H9 (cell line): Measurements from ENCODE around the gene HOXD13. TPM values are rescaled to one million over a fixed set of nuclear protein-coding genes. Genes with fewer than 3 reads are reported as not detected.

Source experiments
- DNase-seq: peaks from one replicate; pipeline ENCODE4 v3.0.0-alpha.2; 2017
- H2AFZ ChIP-seq: one replicate; pipeline ENCODE4 v1.6.1; 2013; ENCODE audit warnings: mild to moderate bottlenecking, low read length, control low read depth, moderate library complexity
- H2AK5ac ChIP-seq: 2 replicates; pipeline ENCODE4 v1.6.1; 2013; ENCODE audit warnings: low read length, control low read depth, mixed read lengths; ENCODE audit not compliant: insufficient read length
- H2BK120ac ChIP-seq: one replicate; pipeline ENCODE4 v1.6.1; 2013; ENCODE audit warnings: low read depth, mild to moderate bottlenecking, low read length, control low read depth, inconsistent platforms; ENCODE audit not compliant: poor library complexity, severe bottlenecking
- H2BK12ac ChIP-seq: 2 replicates; pipeline ENCODE4 v1.6.1; 2013; ENCODE audit warnings: low read length, control low read depth, mixed read lengths, low read depth; ENCODE audit not compliant: insufficient read length
- H2BK15ac ChIP-seq: 2 replicates; pipeline ENCODE4 v1.6.1; 2013; ENCODE audit warnings: low read depth, low read length, control low read depth
- H2BK20ac ChIP-seq: one replicate; pipeline ENCODE4 v1.6.1; 2013; ENCODE audit warnings: low read depth, mild to moderate bottlenecking, low read length, control low read depth, inconsistent platforms; ENCODE audit not compliant: poor library complexity, severe bottlenecking
- H2BK5ac ChIP-seq: 2 replicates; pipeline ENCODE4 v1.6.1; 2013; ENCODE audit warnings: low read length, control low read depth, mixed read lengths; ENCODE audit not compliant: insufficient read length
- H3K14ac ChIP-seq: 2 replicates; pipeline ENCODE4 v1.6.1; 2013; ENCODE audit warnings: low read length, control low read depth; ENCODE audit not compliant: insufficient read depth
- H3K18ac ChIP-seq: 2 replicates; pipeline ENCODE4 v1.6.1; 2013; ENCODE audit warnings: low read depth, mild to moderate bottlenecking, mixed read lengths, low read length, control low read depth; ENCODE audit not compliant: insufficient read length
- H3K23ac ChIP-seq: 2 replicates; pipeline ENCODE4 v1.6.1; 2013; ENCODE audit warnings: low read length, control low read depth, mixed read lengths, low read depth; ENCODE audit not compliant: insufficient read length
- H3K23me2 ChIP-seq: 2 replicates; pipeline ENCODE4 v1.6.1; 2013; ENCODE audit warnings: low read depth, mild to moderate bottlenecking, mixed read lengths, low read length, control low read depth; ENCODE audit not compliant: insufficient read length, poor library complexity, severe bottlenecking
- H3K27ac ChIP-seq: 2 replicates; pipeline ENCODE4 v1.5.1; 2013; ENCODE audit warnings: low read length, control low read depth, mixed read lengths, low read depth; ENCODE audit not compliant: insufficient read length
- H3K27me3 ChIP-seq: 2 replicates; pipeline ENCODE4 v1.6.1; 2013; ENCODE audit warnings: low read length, control low read depth, inconsistent platforms; ENCODE audit not compliant: insufficient read depth
- H3K4ac ChIP-seq: 2 replicates; pipeline ENCODE4 v1.6.1; 2013; ENCODE audit warnings: low read depth, mild to moderate bottlenecking, control low read depth, inconsistent platforms, low read length, moderate library complexity
- H3K4me1 ChIP-seq: 2 replicates; pipeline ENCODE4 v1.6.1; 2013; ENCODE audit warnings: low read length, control low read depth, inconsistent platforms; ENCODE audit not compliant: insufficient read depth
- H3K4me2 ChIP-seq: 2 replicates; pipeline ENCODE4 v1.6.1; 2013; ENCODE audit warnings: low read length, control low read depth, mixed read lengths; ENCODE audit not compliant: insufficient read length, insufficient read depth
- H3K56ac ChIP-seq: 2 replicates; pipeline ENCODE4 v1.6.1; 2013; ENCODE audit warnings: low read depth, mild to moderate bottlenecking, mixed read lengths, low read length, control low read depth; ENCODE audit not compliant: insufficient read length
- H3K79me1 ChIP-seq: 2 replicates; pipeline ENCODE4 v1.6.1; 2013; ENCODE audit warnings: low read depth, mild to moderate bottlenecking, moderate library complexity, low read length, control low read depth, inconsistent platforms; ENCODE audit not compliant: insufficient read depth, poor library complexity, severe bottlenecking
- H3K79me2 ChIP-seq: 2 replicates; pipeline ENCODE4 v1.6.1; 2013; ENCODE audit warnings: low read length, control low read depth, inconsistent platforms; ENCODE audit not compliant: insufficient read depth
- H3K9ac ChIP-seq: 2 replicates; pipeline ENCODE4 v1.6.1; 2013; ENCODE audit warnings: low read length, control low read depth, mixed read lengths; ENCODE audit not compliant: insufficient read length; ENCODE audit errors: extremely low read depth
- H3K9me3 ChIP-seq: one replicate; pipeline ENCODE4 v1.6.1; 2013; ENCODE audit warnings: low read depth, low read length, inconsistent platforms; ENCODE audit not compliant: control insufficient read depth
- H3T11ph ChIP-seq: one replicate; pipeline ENCODE4 v1.6.1; 2013; ENCODE audit warnings: mild to moderate bottlenecking, low read length, control low read depth, inconsistent platforms
- H4K20me1 ChIP-seq: one replicate; pipeline ENCODE4 v1.6.1; 2013; ENCODE audit not compliant: control insufficient read depth, insufficient read length, insufficient read depth
- H4K5ac ChIP-seq: 2 replicates; pipeline ENCODE4 v1.6.1; 2013; ENCODE audit warnings: low read depth, mild to moderate bottlenecking, mixed read lengths, low read length, control low read depth; ENCODE audit not compliant: insufficient read length
- H4K8ac ChIP-seq: replicated peaks from 2 replicates; pipeline ENCODE4 v1.6.1; 2013; ENCODE audit warnings: low read length, control low read depth, mixed read lengths, low read depth; ENCODE audit not compliant: insufficient read length
- H4K91ac ChIP-seq: 2 replicates; pipeline ENCODE4 v1.6.1; 2013; ENCODE audit warnings: low read depth, mild to moderate bottlenecking, moderate library complexity, mixed read lengths, low read length, control low read depth; ENCODE audit not compliant: insufficient read length
- H3K27ac Mint-ChIP-seq, 3 experiments: 2 replicates in 2 of 3; 3 replicates in 1 of 3; pipeline ENCODE4 v1.8.0; 2020 to 2021; ENCODE audit warnings: mixed read lengths in 3 of 3, mild to moderate bottlenecking in 1 of 3, moderate library complexity in 1 of 3
- H3K27me3 Mint-ChIP-seq: 2 replicates; pipeline ENCODE4 v1.8.0; 2021; ENCODE audit warnings: low read depth, mild to moderate bottlenecking, moderate library complexity, mixed read lengths
- H3K36me3 Mint-ChIP-seq, 3 experiments: 2 replicates in 2 of 3; 3 replicates in 1 of 3; pipeline ENCODE4 v1.8.0; 2020 to 2021; ENCODE audit warnings: low read depth in 3 of 3, mixed read lengths in 3 of 3; ENCODE audit not compliant: insufficient read depth in 1 of 3
- H3K4me1 Mint-ChIP-seq, 2 experiments: 2 replicates each; pipeline ENCODE4 v1.8.0; 2020; ENCODE audit warnings: mixed read lengths in 2 of 2
- H3K4me3 Mint-ChIP-seq, 2 experiments: 2 replicates in 1 of 2; 3 replicates in 1 of 2; pipeline ENCODE4 v1.8.0; 2020 to 2021; ENCODE audit warnings: mild to moderate bottlenecking in 2 of 2, mixed read lengths in 2 of 2, moderate library complexity in 1 of 2
- H3K9me3 Mint-ChIP-seq, 2 experiments: 2 replicates in 1 of 2; 3 replicates in 1 of 2; pipeline ENCODE4 v1.8.0; 2020; ENCODE audit warnings: mild to moderate bottlenecking in 2 of 2, mixed read lengths in 2 of 2, moderate library complexity in 1 of 2
- CTCF ChIP-seq: fragments of 200-600 bp; sonication (generic); conservative IDR thresholded peaks from 3 replicates; pipeline ENCODE4 v1.8.0; 2021; ENCODE audit warnings: antibody characterized with exemption, mild to moderate bottlenecking
- WGBS: extraction: QIAGEN DNeasy Blood & Tissue Kit; methylation state at CpG from one replicate; pipeline ENCODE4 v1.1.7; 2013; ENCODE audit warnings: missing lambda C conversion rate, low lambda C conversion rate, mixed read lengths; ENCODE audit not compliant: insufficient read length; ENCODE audit errors: extremely low coverage; 5-methylcytosine and 5-hydroxymethylcytosine counted together
- total RNA-seq: library from RNA; stranded (reverse); gene quantifications from 2 replicates; pipeline ENCODE4 v1.2.1, GENCODE V29; 2021

HOXD13 gene
- total RNA-seq, 1 experiment from 2014 or later, result not detected

DNA sequence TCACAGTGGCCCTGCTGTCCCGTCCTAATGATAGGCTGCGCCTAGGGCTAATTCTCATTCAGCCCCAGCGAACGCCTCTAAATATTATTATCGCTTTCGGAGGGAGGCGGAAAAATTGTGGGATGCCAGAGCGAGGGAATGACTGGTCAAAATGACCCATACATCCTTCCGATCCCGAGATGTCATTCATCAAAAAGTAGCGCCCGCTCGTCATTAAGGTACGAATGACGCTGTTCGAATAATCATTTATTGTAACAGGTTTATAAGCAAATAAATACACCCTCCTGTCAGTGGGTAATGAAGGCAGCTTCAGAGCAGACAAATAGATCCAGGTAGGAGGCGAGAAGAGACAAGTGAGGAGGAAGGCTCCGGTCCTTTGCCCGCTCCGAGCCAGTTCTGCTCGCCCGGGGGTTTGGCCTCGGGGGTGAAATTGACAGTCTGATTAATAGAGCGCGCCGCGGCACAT lies 8.7 kb upstream of the HOXD13 start, which contains the start of gene EVX2:
Gene EVX2, minus strand, starts transcription at position 167 of the 466 bp plus-strand sequence. CDS start 186 bp downstream, outside the sequence.
- Histone ChIP-seq H3K56ac (no peak within 1 kb of the TSS), H2AFZ (no peak within 1 kb of the TSS), H4K5ac (no peak within 1 kb of the TSS), H3K18ac (no peak within 1 kb of the TSS), H2BK5ac (no peak within 1 kb of the TSS), H2BK12ac (no peak within 1 kb of the TSS), H3K9me3 (no peaks in the 10 kb centered on the region), H4K91ac (no peak within 1 kb of the TSS), H3T11ph (no peak within 1 kb of the TSS), H2BK120ac (no peak within 1 kb of the TSS), H3K4me2 (no peak within 1 kb of the TSS), H3K9ac (no peak within 1 kb of the TSS), H3K27ac (no peak within 1 kb of the TSS), H2AK5ac (no peak within 1 kb of the TSS), H3K14ac (no peak within 1 kb of the TSS), H3K23me2 (peaks cover 6% of the 10 kb centered on the region), H2BK20ac (no peak within 1 kb of the TSS), H3K4me1 (no peaks in the 10 kb centered on the region), H3K79me1 (no peaks in the 10 kb centered on the region), H3K79me2 (no peaks in the 10 kb centered on the region), H3K4ac (no peak within 1 kb of the TSS), H3K27me3 (peaks cover 95% of the 10 kb centered on the region), H4K20me1 (no peaks in the 10 kb centered on the region), H4K8ac (no peak within 1 kb of the TSS), H3K23ac (no peak within 1 kb of the TSS), H2BK15ac (no peak within 1 kb of the TSS)
- Mint-ChIP-seq H3K27me3 (peaks cover 97% of the 10 kb centered on the region), H3K4me1 (peaks cover 22 to 47% of the 10 kb centered on the region in 2 experiments), H3K27ac (no peak within 1 kb of the TSS), H3K36me3 (no peaks in the 10 kb centered on the region), H3K4me3 (peak within 1 kb of the TSS; percentile 24 to 64; a peak in 4 of 5 replicates), H3K9me3 (peaks cover 5 to 9% of the 10 kb centered on the region in 2 experiments; a peak in 4 of 5 replicates)
- WGBS, result no CpG with 5 or more reads among the region's 27 CpGs
- TF ChIP-seq CTCF, result no peak
- DNase-seq, result peak; percentile 1
